HEK293 (cell line): ENCODE data around the gene SERPINB13.

Experiments used
- CTCF ChIA-PET: fragments of 350-600 bp; formaldehyde crosslinking; extraction: SDS; loops from one replicate; lab custom pipeline; 2021; ENCODE audit warnings: antibody characterized with exemption; lab: Yijun Ruan, JAX
- POLR2A ChIA-PET: fragments of 300-600 bp; formaldehyde crosslinking; extraction: SDS; loops from one replicate; lab custom pipeline; 2020; ENCODE audit warnings: antibody characterized with exemption, inconsistent platforms; lab: Yijun Ruan, JAX
- H3K27ac ChIP-seq: fragments of 200-500 bp; sonication (Bioruptor generic); 2 replicates; pipeline ENCODE4 v1.5.1; 2014; ENCODE audit warnings: low read depth, low read length, control low read depth, inconsistent platforms; ENCODE audit errors: extremely low read depth
- H3K36me3 ChIP-seq, 2 experiments: fragments of 200-500 bp in 1 of 2; sonication (Bioruptor generic) in 1 of 2; 1 replicate in 1 of 2; 2 replicates in 1 of 2; pipeline ENCODE4 v1.5.1; 2014 to 2017; ENCODE audit warnings: inconsistent platforms in 2 of 2, low read length in 2 of 2; ENCODE audit not compliant: control insufficient read depth in 2 of 2, insufficient read depth in 1 of 2
- H3K4me1 ChIP-seq: fragments of 200-500 bp; sonication (Bioruptor generic); 2 replicates; pipeline ENCODE4 v1.5.1; 2014; ENCODE audit warnings: mild to moderate bottlenecking, low read length, inconsistent platforms; ENCODE audit not compliant: control insufficient read depth, insufficient read depth
- H3K4me3 ChIP-seq: 2 replicates; pipeline ENCODE4 v1.5.1; 2011; ENCODE audit warnings: low read depth, mild to moderate bottlenecking, control low read depth, low read length, moderate library complexity
- H3K9me3 ChIP-seq: fragments of 200-500 bp; sonication (Bioruptor generic); 2 replicates; pipeline ENCODE4 v1.5.1; 2014; ENCODE audit warnings: low read depth, low read length, inconsistent platforms; ENCODE audit not compliant: control insufficient read depth, insufficient read depth
- PRDM10 ChIP-seq: fragments of 450-650 bp; formaldehyde crosslinking; IDR thresholded peaks from 2 replicates; pipeline ENCODE4 v1.5.1; 2016; ENCODE audit warnings: missing biosample characterization, missing genetic modification characterization
- SCRT1 ChIP-seq: fragments of 450-650 bp; formaldehyde crosslinking; IDR thresholded peaks from 2 replicates; pipeline ENCODE4 v1.5.1; 2016; ENCODE audit warnings: missing biosample characterization, missing genetic modification characterization, borderline replicate concordance
- SP2 ChIP-seq: fragments of 450-650 bp; formaldehyde crosslinking; IDR thresholded peaks from 2 replicates; pipeline ENCODE4 v1.5.1; 2016; ENCODE audit warnings: missing biosample characterization, missing genetic modification characterization
- SP7 ChIP-seq: fragments of 450-650 bp; formaldehyde crosslinking; IDR thresholded peaks from 2 replicates; pipeline ENCODE4 v1.5.1; 2016; ENCODE audit warnings: missing biosample characterization, missing genetic modification characterization
- TCF7L2 ChIP-seq: IDR thresholded peaks from 2 replicates; pipeline ENCODE4 v1.6.1; 2011; ENCODE audit warnings: low read depth, mild to moderate bottlenecking, inconsistent platforms, low read length, moderate library complexity, borderline replicate concordance
- ZBTB11 ChIP-seq: fragments of 450-650 bp; formaldehyde crosslinking; conservative IDR thresholded peaks from 2 replicates; pipeline ENCODE4 v1.5.1; 2016; ENCODE audit warnings: low read depth, missing biosample characterization, missing genetic modification characterization
- ZBTB20 ChIP-seq: fragments of 450-650 bp; formaldehyde crosslinking; IDR thresholded peaks from 2 replicates; pipeline ENCODE4 v1.5.1; 2016; ENCODE audit warnings: missing biosample characterization, missing genetic modification characterization
- ZFHX2 ChIP-seq: fragments of 450-650 bp; formaldehyde crosslinking; conservative IDR thresholded peaks from 2 replicates; pipeline ENCODE4 v1.5.1; 2016; ENCODE audit warnings: missing biosample characterization, missing genetic modification characterization
- ZFP3 ChIP-seq: fragments of 450-650 bp; formaldehyde crosslinking; IDR thresholded peaks from 2 replicates; pipeline ENCODE4 v1.5.1; 2016; ENCODE audit warnings: low read depth, missing biosample characterization, missing genetic modification characterization
- ZNF132 ChIP-seq: fragments of 450-650 bp; formaldehyde crosslinking; IDR thresholded peaks from 2 replicates; pipeline ENCODE4 v1.5.1; 2017; ENCODE audit warnings: missing biosample characterization, missing genetic modification characterization, borderline replicate concordance
- ZNF211 ChIP-seq: fragments of 450-650 bp; formaldehyde crosslinking; IDR thresholded peaks from 2 replicates; pipeline ENCODE4 v1.5.1; 2016; ENCODE audit warnings: low read depth, missing biosample characterization, missing genetic modification characterization
- ZNF394 ChIP-seq: fragments of 450-650 bp; formaldehyde crosslinking; IDR thresholded peaks from 2 replicates; pipeline ENCODE4 v1.5.1; 2016; ENCODE audit warnings: missing biosample characterization, missing genetic modification characterization, mild to moderate bottlenecking, moderate library complexity, borderline replicate concordance
- ZNF488 ChIP-seq: fragments of 450-650 bp; formaldehyde crosslinking; IDR thresholded peaks from 2 replicates; pipeline ENCODE4 v1.5.1; 2016; ENCODE audit warnings: missing biosample characterization, missing genetic modification characterization
- ZNF610 ChIP-seq: fragments of 450-650 bp; formaldehyde crosslinking; IDR thresholded peaks from 2 replicates; pipeline ENCODE4 v1.5.1; 2016; ENCODE audit warnings: missing biosample characterization, missing genetic modification characterization, borderline replicate concordance
- ZNF623 ChIP-seq: fragments of 450-650 bp; formaldehyde crosslinking; IDR thresholded peaks from 2 replicates; pipeline ENCODE4 v1.5.1; 2016; ENCODE audit warnings: missing biosample characterization, missing genetic modification characterization
- ZNF654 ChIP-seq: fragments of 450-650 bp; formaldehyde crosslinking; IDR thresholded peaks from 2 replicates; pipeline ENCODE4 v1.5.1; 2016; ENCODE audit warnings: low read depth, missing biosample characterization, missing genetic modification characterization
- ZNF747 ChIP-seq: fragments of 450-650 bp; formaldehyde crosslinking; IDR thresholded peaks from 2 replicates; pipeline ENCODE4 v1.5.1; 2016; ENCODE audit warnings: missing biosample characterization, missing genetic modification characterization
- ZNF785 ChIP-seq: fragments of 450-650 bp; formaldehyde crosslinking; IDR thresholded peaks from 2 replicates; pipeline ENCODE4 v1.5.1; 2016; ENCODE audit warnings: missing biosample characterization, missing genetic modification characterization
- TF ChIP-seq, protein P1 (sequence below): fragments of 450-650 bp; formaldehyde crosslinking; IDR thresholded peaks from 2 replicates; pipeline ENCODE4 v1.5.1; 2016; ENCODE audit warnings: missing biosample characterization, missing genetic modification characterization
- TF ChIP-seq, protein P2 (sequence below): fragments of 450-650 bp; formaldehyde crosslinking; IDR thresholded peaks from 2 replicates; pipeline ENCODE4 v1.5.1; 2017; ENCODE audit warnings: missing biosample characterization, missing genetic modification characterization
- TF ChIP-seq, protein P3 (sequence below): fragments of 450-650 bp; formaldehyde crosslinking; IDR thresholded peaks from 2 replicates; pipeline ENCODE4 v1.5.1; 2016; ENCODE audit warnings: missing biosample characterization, missing genetic modification characterization

The SERPINB13 gene

GRCh38 chr18:63604791-63605567 lies 17.8 kb downstream of the SERPINB13 start (continued):
- TF ChIP-seq ZNF488 (tag by site-specific recombination): no peak
- TF ChIP-seq ZNF394 (tag by site-specific recombination): no peak
- no peak for TF ChIP-seq ZNF610 (tag by site-specific recombination)
- TF ChIP-seq, protein P1, sequence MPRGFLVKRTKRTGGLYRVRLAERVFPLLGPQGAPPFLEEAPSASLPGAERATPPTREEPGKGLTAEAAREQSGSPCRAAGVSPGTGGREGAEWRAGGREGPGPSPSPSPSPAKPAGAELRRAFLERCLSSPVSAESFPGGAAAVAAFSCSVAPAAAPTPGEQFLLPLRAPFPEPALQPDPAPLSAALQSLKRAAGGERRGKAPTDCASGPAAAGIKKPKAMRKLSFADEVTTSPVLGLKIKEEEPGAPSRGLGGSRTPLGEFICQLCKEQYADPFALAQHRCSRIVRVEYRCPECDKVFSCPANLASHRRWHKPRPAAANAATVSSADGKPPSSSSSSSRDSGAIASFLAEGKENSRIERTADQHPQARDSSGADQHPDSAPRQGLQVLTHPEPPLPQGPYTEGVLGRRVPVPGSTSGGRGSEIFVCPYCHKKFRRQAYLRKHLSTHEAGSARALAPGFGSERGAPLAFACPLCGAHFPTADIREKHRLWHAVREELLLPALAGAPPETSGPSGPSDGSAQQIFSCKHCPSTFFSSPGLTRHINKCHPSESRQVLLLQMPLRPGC (tag by site-specific recombination): no peak

GRCh38 chr18:63606526-63606925 lies 19.4 kb downstream of the SERPINB13 start:
- no peaks in the 10 kb centered on the region for H3K36me3 ChIP-seq
- CTCF ChIA-PET: interaction anchor here (0.7 to 1.2 kb wide), 2 partner anchors 88 to 298 kb away, joined by 3 to 5 read pairs; no protein-coding TSS in a partner anchor
- H3K9me3 ChIP-seq: no peaks in the 10 kb centered on the region
- H3K27ac ChIP-seq: no peak overlapping the region
- POLR2A ChIA-PET: no interaction called here
- H3K4me3 ChIP-seq: no peak overlapping the region
- no peaks in the 10 kb centered on the region for H3K4me1 ChIP-seq
- no peak for TF ChIP-seq ZBTB11 (tag by site-specific recombination)
- TF ChIP-seq SP2 (tag by site-specific recombination): no peak
- TF ChIP-seq ZFHX2: no peak
- TF ChIP-seq ZNF623: no peak
- TF ChIP-seq ZNF654 (tag by site-specific recombination): no peak
- no peak for TF ChIP-seq ZFP3 (tag by site-specific recombination)
- TF ChIP-seq, protein P2, sequence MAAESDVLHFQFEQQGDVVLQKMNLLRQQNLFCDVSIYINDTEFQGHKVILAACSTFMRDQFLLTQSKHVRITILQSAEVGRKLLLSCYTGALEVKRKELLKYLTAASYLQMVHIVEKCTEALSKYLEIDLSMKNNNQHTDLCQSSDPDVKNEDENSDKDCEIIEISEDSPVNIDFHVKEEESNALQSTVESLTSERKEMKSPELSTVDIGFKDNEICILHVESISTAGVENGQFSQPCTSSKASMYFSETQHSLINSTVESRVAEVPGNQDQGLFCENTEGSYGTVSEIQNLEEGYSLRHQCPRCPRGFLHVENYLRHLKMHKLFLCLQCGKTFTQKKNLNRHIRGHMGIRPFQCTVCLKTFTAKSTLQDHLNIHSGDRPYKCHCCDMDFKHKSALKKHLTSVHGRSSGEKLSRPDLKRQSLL (tag by site-specific recombination): no peak
- TF ChIP-seq, protein P3, sequence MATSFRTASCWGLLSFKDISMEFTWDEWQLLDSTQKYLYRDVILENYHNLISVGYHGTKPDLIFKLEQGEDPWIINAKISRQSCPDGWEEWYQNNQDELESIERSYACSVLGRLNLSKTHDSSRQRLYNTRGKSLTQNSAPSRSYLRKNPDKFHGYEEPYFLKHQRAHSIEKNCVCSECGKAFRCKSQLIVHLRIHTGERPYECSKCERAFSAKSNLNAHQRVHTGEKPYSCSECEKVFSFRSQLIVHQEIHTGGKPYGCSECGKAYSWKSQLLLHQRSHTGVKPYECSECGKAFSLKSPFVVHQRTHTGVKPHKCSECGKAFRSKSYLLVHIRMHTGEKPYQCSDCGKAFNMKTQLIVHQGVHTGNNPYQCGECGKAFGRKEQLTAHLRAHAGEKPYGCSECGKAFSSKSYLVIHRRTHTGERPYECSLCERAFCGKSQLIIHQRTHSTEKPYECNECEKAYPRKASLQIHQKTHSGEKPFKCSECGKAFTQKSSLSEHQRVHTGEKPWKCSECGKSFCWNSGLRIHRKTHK: no peak
- no peak for TF ChIP-seq TCF7L2
- no peak for TF ChIP-seq ZNF747
- TF ChIP-seq ZNF132 (tag by site-specific recombination): no peak
- no peak for TF ChIP-seq ZNF211
- TF ChIP-seq PRDM10 (tag by site-specific recombination): no peak
- no peak for TF ChIP-seq SCRT1 (tag by site-specific recombination)
- no peak for TF ChIP-seq ZNF785
- TF ChIP-seq SP7 (tag by site-specific recombination): no peak
- TF ChIP-seq ZBTB20 (tag by site-specific recombination): no peak
